ENCODE data around the gene C11orf87.

Gene C11orf87

DNA sequence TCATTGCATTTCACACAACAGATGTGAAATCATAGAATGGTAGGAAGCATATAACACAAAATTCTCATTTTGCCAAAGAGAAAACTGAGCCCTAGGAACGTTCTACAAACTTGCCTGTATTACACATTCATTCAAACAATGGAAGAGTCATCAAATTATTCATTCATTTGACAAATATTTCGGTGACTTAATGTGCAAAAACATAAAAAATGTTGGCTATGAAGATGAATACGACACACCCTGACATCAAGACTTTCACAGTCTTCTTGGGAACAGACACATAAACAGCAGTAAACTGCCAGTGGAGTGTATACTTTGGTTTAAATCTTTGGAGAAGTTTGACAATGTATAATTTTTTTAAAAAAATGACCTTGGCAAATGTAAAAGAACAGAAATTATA is 20.4 kb upstream of the C11orf87 start:
- TF ChIP-seq TAF1 (IDR thresholded peaks at IDR 0.05; ENCODE audit: borderline replicate concordance, insufficient read depth, low read length) (no peak), FOXP2 (optimal IDR thresholded peaks at IDR 0.05; ENCODE audit: borderline replicate concordance, extremely low read depth, extremely low read length, insufficient read depth) (no peak), SIN3A (IDR thresholded peaks at IDR 0.05; ENCODE audit: borderline replicate concordance, insufficient read depth, low read length) (no peak), POLR2AphosphoS5 (IDR thresholded peaks at IDR 0.05; ENCODE audit: low read depth, low read length) (no peak)
- TF ChIP-seq, protein P1, sequence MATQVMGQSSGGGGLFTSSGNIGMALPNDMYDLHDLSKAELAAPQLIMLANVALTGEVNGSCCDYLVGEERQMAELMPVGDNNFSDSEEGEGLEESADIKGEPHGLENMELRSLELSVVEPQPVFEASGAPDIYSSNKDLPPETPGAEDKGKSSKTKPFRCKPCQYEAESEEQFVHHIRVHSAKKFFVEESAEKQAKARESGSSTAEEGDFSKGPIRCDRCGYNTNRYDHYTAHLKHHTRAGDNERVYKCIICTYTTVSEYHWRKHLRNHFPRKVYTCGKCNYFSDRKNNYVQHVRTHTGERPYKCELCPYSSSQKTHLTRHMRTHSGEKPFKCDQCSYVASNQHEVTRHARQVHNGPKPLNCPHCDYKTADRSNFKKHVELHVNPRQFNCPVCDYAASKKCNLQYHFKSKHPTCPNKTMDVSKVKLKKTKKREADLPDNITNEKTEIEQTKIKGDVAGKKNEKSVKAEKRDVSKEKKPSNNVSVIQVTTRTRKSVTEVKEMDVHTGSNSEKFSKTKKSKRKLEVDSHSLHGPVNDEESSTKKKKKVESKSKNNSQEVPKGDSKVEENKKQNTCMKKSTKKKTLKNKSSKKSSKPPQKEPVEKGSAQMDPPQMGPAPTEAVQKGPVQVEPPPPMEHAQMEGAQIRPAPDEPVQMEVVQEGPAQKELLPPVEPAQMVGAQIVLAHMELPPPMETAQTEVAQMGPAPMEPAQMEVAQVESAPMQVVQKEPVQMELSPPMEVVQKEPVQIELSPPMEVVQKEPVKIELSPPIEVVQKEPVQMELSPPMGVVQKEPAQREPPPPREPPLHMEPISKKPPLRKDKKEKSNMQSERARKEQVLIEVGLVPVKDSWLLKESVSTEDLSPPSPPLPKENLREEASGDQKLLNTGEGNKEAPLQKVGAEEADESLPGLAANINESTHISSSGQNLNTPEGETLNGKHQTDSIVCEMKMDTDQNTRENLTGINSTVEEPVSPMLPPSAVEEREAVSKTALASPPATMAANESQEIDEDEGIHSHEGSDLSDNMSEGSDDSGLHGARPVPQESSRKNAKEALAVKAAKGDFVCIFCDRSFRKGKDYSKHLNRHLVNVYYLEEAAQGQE (IDR thresholded peaks at IDR 0.05; ENCODE audit: insufficient read depth in 1 of 2, low read depth in 2 of 2, low read length in 2 of 2): no peak

DNA sequence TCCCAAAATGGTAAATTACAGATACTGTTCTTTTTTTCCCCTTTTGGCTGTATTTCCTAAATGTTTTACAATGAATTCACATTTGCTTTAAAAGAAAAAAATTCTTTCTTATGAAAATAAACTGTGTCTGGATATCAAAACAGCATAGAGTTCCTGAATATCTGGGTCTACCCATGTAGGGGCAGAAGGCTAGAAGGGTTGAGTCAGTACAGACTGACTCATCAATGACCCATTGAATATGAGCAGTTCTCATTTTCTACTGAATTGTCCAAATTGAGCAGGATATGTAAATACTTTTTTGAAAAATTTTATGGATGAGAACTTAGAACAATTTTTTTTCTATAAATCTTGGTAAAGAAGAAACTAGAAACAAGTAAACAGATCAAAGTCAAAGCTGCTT is 16.3 kb upstream of the C11orf87 start:
- TF ChIP-seq POLR2AphosphoS5 (IDR thresholded peaks at IDR 0.05; ENCODE audit: low read depth, low read length): no peak
- TF ChIP-seq SIN3A (IDR thresholded peaks at IDR 0.05; ENCODE audit: borderline replicate concordance, insufficient read depth, low read length): no peak
- TF ChIP-seq TAF1 (IDR thresholded peaks at IDR 0.05; ENCODE audit: borderline replicate concordance, insufficient read depth, low read length): no peak
- TF ChIP-seq FOXP2 (optimal IDR thresholded peaks at IDR 0.05; ENCODE audit: borderline replicate concordance, extremely low read depth, extremely low read length, insufficient read depth): no peak
- TF ChIP-seq, protein P1 (IDR thresholded peaks at IDR 0.05; ENCODE audit: insufficient read depth in 1 of 2, low read depth in 2 of 2, low read length in 2 of 2): no peak

DNA sequence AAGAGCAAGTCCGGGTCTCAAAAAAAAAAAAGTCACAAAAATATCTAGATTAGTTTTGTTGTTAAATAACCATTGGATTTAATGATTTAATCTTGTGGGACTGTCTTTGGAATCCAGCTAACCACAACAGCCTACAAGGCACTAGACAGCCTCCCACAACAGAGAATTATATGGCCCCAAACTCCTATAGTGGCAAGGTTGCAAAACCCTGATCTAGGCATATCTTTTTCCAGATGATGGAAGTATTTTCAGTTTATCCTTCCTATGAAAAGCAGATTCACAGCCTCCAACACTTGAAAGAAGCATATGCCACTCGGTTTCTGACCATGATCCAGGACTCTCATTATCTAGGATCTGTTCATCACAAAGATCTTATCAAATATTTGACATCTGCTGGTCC is 5.4 kb upstream of the C11orf87 start:
- TF ChIP-seq FOXP2 (optimal IDR thresholded peaks at IDR 0.05; ENCODE audit: borderline replicate concordance, extremely low read depth, extremely low read length, insufficient read depth) (no peak), SIN3A (IDR thresholded peaks at IDR 0.05; ENCODE audit: borderline replicate concordance, insufficient read depth, low read length) (no peak), TAF1 (IDR thresholded peaks at IDR 0.05; ENCODE audit: borderline replicate concordance, insufficient read depth, low read length) (no peak), POLR2AphosphoS5 (IDR thresholded peaks at IDR 0.05; ENCODE audit: low read depth, low read length) (no peak)
- TF ChIP-seq, protein P1 (IDR thresholded peaks at IDR 0.05; ENCODE audit: insufficient read depth in 1 of 2, low read depth in 2 of 2, low read length in 2 of 2): no peak

DNA sequence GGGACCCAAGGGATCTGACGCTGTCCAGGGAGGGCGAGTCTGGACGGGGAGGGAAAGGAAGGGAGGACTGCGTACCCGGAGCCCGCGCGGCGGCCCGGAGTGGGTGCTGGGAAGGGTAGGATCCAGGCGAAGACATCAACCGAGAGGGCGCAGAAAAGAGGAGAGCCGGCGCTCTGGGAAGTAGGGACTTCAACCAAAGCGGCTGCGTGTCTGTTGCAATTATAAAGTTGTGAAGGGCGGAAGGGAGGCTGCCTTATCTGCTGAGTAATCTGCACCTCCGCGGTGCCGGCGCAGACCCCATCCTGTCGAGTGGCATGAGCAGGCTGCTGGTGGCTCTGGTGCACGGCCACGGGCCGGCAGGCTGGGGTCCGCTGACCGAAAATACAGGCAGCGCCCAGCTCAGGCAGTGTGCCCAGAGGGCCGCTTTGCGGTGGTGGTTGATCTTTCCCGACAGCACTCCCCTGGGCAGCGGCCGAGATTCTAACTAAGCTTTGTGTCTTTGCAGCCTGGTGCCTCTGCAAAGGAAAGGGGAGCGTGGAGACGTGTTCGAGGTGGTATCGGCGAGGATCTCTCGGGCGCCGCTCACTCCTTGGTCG is 978 bp downstream of the C11orf87 start:
- TF ChIP-seq, protein P1 (IDR thresholded peaks at IDR 0.05; ENCODE audit: insufficient read depth in 1 of 2, low read depth in 2 of 2, low read length in 2 of 2): no peak
- no peak for TF ChIP-seq POLR2AphosphoS5 (IDR thresholded peaks at IDR 0.05; ENCODE audit: low read depth, low read length)
- TF ChIP-seq TAF1 (IDR thresholded peaks at IDR 0.05; ENCODE audit: borderline replicate concordance, insufficient read depth, low read length): no peak
- no peak for TF ChIP-seq FOXP2 (optimal IDR thresholded peaks at IDR 0.05; ENCODE audit: borderline replicate concordance, extremely low read depth, extremely low read length, insufficient read depth)
- no peak for TF ChIP-seq SIN3A (IDR thresholded peaks at IDR 0.05; ENCODE audit: borderline replicate concordance, insufficient read depth, low read length)

Data from PFSK-1 (cell line).